HUES48 (cell line): ENCODE data around the gene TMPRSS6.
A peak's percentile ranks its signal among the peaks of the same experiment; 100 is the strongest.

Experiments used
- H3K27ac ChIP-seq: one replicate; pipeline ENCODE4 v1.7.0; 2013; ENCODE audit warnings: low read depth, low read length, inconsistent platforms
- H3K27me3 ChIP-seq: 2 replicates; pipeline ENCODE4 v1.6.1; 2013; ENCODE audit warnings: mild to moderate bottlenecking, low read length; ENCODE audit not compliant: control insufficient read depth, insufficient read depth
- H3K36me3 ChIP-seq: 2 replicates; pipeline ENCODE4 v1.6.1; 2013; ENCODE audit warnings: low read length; ENCODE audit not compliant: control insufficient read depth, insufficient read depth
- H3K4me1 ChIP-seq: 2 replicates; pipeline ENCODE4 v1.6.1; 2013; ENCODE audit warnings: mild to moderate bottlenecking, low read length; ENCODE audit not compliant: control insufficient read depth, insufficient read depth
- H3K4me3 ChIP-seq: 2 replicates; pipeline ENCODE4 v1.5.1; 2013; ENCODE audit warnings: mild to moderate bottlenecking, low read depth, low read length
- H3K9ac ChIP-seq: 2 replicates; pipeline ENCODE4 v1.6.1; 2013; ENCODE audit warnings: mild to moderate bottlenecking, low read depth, low read length, moderate library complexity
- H3K9me3 ChIP-seq: 2 replicates; pipeline ENCODE4 v1.6.1; 2013; ENCODE audit warnings: low read length; ENCODE audit not compliant: control insufficient read depth, insufficient read depth

TMPRSS6 gene

GRCh38 chr22:37056246-37056645 lies 53.3 kb downstream of the TMPRSS6 start:
- Histone ChIP-seq H3K36me3 (peaks cover 70% of the 10 kb centered on the region), H3K4me1 (peaks cover 3% of the 10 kb centered on the region; the same call in 1 of the 2 replicates), H3K9me3 (no peaks in the 10 kb centered on the region)

GRCh38 chr22:37054600-37055365 lies 54.7 kb downstream of the TMPRSS6 start:
- Histone ChIP-seq H3K27me3 (peaks cover 6% of the 10 kb centered on the region; the same call in 1 of the 2 replicates), H3K36me3 (peaks cover 56% of the 10 kb centered on the region), H3K4me1 (peaks cover 3% of the 10 kb centered on the region; the same call in 1 of the 2 replicates), H3K4me3 (no peak overlapping the region), H3K27ac (no peak overlapping the region), H3K9me3 (no peaks in the 10 kb centered on the region), H3K9ac (no peak overlapping the region)

More at GRCh38 chr22:37056246-37056645, 53.3 kb downstream of the TMPRSS6 start:
- Histone ChIP-seq H3K27me3 (no peaks in the 10 kb centered on the region), H3K9ac (no peak overlapping the region), H3K27ac (no peak overlapping the region), H3K4me3 (no peak overlapping the region)

GRCh38 chr22:37054056-37054395 lies 55.5 kb downstream of the TMPRSS6 start:
- H3K9me3 ChIP-seq = no peaks in the 10 kb centered on the region
- peaks cover 49% of the 10 kb centered on the region for H3K36me3 ChIP-seq
- H3K9ac ChIP-seq = no peak overlapping the region
- H3K27ac ChIP-seq = no peak overlapping the region
- H3K27me3 ChIP-seq = peaks cover 6% of the 10 kb centered on the region; the same call in 1 of the 2 replicates
- H3K4me3 ChIP-seq = no peak overlapping the region
- peaks cover 3% of the 10 kb centered on the region; the same call in 1 of the 2 replicates for H3K4me1 ChIP-seq

- no peak overlapping the region for H3K27ac ChIP-seq
- H3K4me3 ChIP-seq = no peak overlapping the region
- peaks cover 3% of the 10 kb centered on the region; the same call in 1 of the 2 replicates for H3K4me1 ChIP-seq
Observed at GRCh38 chr22:37053310-37054055, 56.0 kb downstream of the TMPRSS6 start.

GRCh38 chr22:37052386-37053309 lies 56.9 kb downstream of the TMPRSS6 start:
- Histone ChIP-seq H3K4me1 (peaks cover 3% of the 10 kb centered on the region; the same call in 1 of the 2 replicates), H3K27ac (no peak overlapping the region), H3K9me3 (no peaks in the 10 kb centered on the region), H3K9ac (no peak overlapping the region), H3K4me3 (peak overlapping the region; percentile 83), H3K27me3 (peaks cover 6% of the 10 kb centered on the region; the same call in 1 of the 2 replicates), H3K36me3 (peaks cover 35% of the 10 kb centered on the region)

More at GRCh38 chr22:37053310-37054055, 56.0 kb downstream of the TMPRSS6 start:
- H3K9ac ChIP-seq = no peak overlapping the region
- peaks cover 44% of the 10 kb centered on the region for H3K36me3 ChIP-seq
- no peaks in the 10 kb centered on the region for H3K9me3 ChIP-seq
- peaks cover 6% of the 10 kb centered on the region; the same call in 1 of the 2 replicates for H3K27me3 ChIP-seq

- H3K27ac ChIP-seq = no peak within 1 kb of the TSS
- H3K27me3 ChIP-seq = peaks cover 6% of the 10 kb centered on the region; the same call in 1 of the 2 replicates
- H3K9ac ChIP-seq = no peak within 1 kb of the TSS
- peaks cover 26% of the 10 kb centered on the region for H3K36me3 ChIP-seq
- no peaks in the 10 kb centered on the region for H3K9me3 ChIP-seq
- H3K4me1 ChIP-seq = peaks cover 3% of the 10 kb centered on the region; the same call in 1 of the 2 replicates
- peak within 1 kb of the TSS; percentile 83 for H3K4me3 ChIP-seq
Observed at GRCh38 chr22:37051391-37052385, 57.8 kb downstream of the TMPRSS6 start, which contains the start of gene KCTD17. Gene KCTD17, plus strand, starts transcription at chr22:37051742. Its CDS starts 19 bp downstream, at chr22:37051761.

GRCh38 chr22:37050913-37051312 lies 58.6 kb downstream of the TMPRSS6 start:
- Histone ChIP-seq H3K9me3 (no peaks in the 10 kb centered on the region), H3K27ac (no peak overlapping the region), H3K27me3 (peaks cover 6% of the 10 kb centered on the region; the same call in 1 of the 2 replicates), H3K4me3 (no peak overlapping the region), H3K9ac (no peak overlapping the region), H3K4me1 (peaks cover 3% of the 10 kb centered on the region; the same call in 1 of the 2 replicates), H3K36me3 (peaks cover 19% of the 10 kb centered on the region)

GRCh38 chr22:37049224-37049623 lies 60.3 kb downstream of the TMPRSS6 start:
- Histone ChIP-seq H3K9ac (no peak overlapping the region), H3K4me1 (peaks cover 3% of the 10 kb centered on the region; the same call in 1 of the 2 replicates), H3K4me3 (no peak overlapping the region), H3K27me3 (peaks cover 6% of the 10 kb centered on the region; the same call in 1 of the 2 replicates), H3K27ac (no peak overlapping the region), H3K9me3 (no peaks in the 10 kb centered on the region), H3K36me3 (peaks cover 5% of the 10 kb centered on the region; the same call in 1 of the 2 replicates)

GRCh38 chr22:37048133-37048532 lies 61.4 kb downstream of the TMPRSS6 start:
- Histone ChIP-seq H3K4me1 (peaks cover 6% of the 10 kb centered on the region), H3K9ac (no peak overlapping the region), H3K36me3 (peaks cover under 1% of the 10 kb centered on the region; the same call in 1 of the 2 replicates), H3K27me3 (peaks cover 6% of the 10 kb centered on the region; the same call in 1 of the 2 replicates), H3K27ac (no peak overlapping the region), H3K4me3 (no peak overlapping the region), H3K9me3 (no peaks in the 10 kb centered on the region)
